OCI-LY7 (cell line): Measurements from ENCODE around the gene MYH3.

ENCODE experiments used
- EZH2phosphoT487 ChIP-seq: fragments of 200-600 bp; sonication (generic); IDR thresholded peaks from 2 replicates; pipeline ENCODE4 v1.6.1; 2018; ENCODE audit warnings: low read depth, borderline replicate concordance, mild to moderate bottlenecking, mixed run types, antibody characterized with exemption, low read length, moderate library complexity, mixed read lengths
- TF ChIP-seq, protein P1 (sequence below): fragments of 200-600 bp; sonication (generic); conservative IDR thresholded peaks from 2 replicates; pipeline ENCODE4 v1.5.1; 2014; ENCODE audit warnings: mild to moderate bottlenecking, antibody characterized with exemption, low read length, moderate library complexity, mixed read lengths

DNA sequence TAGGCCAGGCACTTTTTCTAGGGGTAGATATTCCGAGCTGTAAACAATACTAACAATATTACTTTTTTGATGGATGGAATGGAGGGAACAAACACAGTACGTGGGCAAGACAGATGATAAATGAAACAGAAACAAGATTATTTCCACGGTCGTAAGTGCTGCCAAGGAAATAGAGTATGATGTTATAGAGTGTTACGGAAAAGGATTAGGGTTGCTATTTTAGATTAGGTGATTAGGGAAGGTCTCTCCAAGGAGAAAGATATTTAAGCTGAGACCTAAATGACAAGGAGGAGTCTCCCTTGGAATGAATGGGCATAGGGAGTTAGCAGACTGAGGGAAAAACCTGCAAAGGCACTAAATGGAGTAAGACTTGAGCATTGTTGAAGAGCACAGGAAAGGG is 48.6 kb upstream of the MYH3 start:
- TF ChIP-seq, protein P1, sequence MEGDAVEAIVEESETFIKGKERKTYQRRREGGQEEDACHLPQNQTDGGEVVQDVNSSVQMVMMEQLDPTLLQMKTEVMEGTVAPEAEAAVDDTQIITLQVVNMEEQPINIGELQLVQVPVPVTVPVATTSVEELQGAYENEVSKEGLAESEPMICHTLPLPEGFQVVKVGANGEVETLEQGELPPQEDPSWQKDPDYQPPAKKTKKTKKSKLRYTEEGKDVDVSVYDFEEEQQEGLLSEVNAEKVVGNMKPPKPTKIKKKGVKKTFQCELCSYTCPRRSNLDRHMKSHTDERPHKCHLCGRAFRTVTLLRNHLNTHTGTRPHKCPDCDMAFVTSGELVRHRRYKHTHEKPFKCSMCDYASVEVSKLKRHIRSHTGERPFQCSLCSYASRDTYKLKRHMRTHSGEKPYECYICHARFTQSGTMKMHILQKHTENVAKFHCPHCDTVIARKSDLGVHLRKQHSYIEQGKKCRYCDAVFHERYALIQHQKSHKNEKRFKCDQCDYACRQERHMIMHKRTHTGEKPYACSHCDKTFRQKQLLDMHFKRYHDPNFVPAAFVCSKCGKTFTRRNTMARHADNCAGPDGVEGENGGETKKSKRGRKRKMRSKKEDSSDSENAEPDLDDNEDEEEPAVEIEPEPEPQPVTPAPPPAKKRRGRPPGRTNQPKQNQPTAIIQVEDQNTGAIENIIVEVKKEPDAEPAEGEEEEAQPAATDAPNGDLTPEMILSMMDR: no peak
- no peak for TF ChIP-seq EZH2phosphoT487
